GM11168 (cell line): ENCODE data around the gene GHRL.

Source experiments
- in situ Hi-C: fragments of 300-500 bp; cut with MboI; formaldehyde crosslinking; loops from one replicate; pipeline ENCODE4 v1.12.0; 2022; ENCODE audit warnings: low sequenced_read_pairs; ENCODE audit not compliant: unreplicated experiment

The GHRL gene

DNA sequence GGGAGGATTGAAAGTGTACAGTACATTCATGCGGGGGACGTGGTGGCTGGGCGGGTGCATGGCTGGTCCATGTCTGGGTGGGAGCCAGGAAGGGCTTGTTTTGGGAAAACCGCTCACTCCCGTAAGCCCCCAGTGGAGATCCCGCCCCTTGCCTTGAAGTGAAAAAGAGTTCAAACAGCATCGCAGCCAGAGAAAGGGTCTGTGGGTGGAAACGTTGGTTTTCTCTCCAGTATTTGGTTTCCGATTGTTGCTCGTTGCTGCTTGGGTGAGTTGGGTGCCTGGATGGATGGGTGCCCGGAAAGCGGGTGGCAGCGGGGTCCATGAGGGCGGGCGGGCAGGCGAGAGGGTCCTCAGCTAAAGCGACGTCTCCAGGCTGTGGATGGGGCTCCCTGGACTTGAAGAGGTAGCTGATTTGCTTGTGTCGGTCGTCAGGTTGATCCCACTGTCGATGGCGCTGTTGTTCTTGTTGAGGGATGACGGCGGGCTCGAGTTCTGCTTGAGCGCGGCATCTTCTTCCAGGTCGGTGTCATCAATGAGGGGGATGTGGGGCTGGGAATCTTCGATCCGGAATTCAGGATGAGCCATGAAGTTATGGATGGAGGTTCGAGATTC, 35.8 kb upstream of the GHRL start:
- in situ Hi-C loops: no loop called here

- in situ Hi-C loops: no loop called here
Observed at GRCh38 chr3:10327592-10327991, 34.8 kb upstream of the GHRL start.

- in situ Hi-C loops: no loop called here
Observed at GRCh38 chr3:10322352-10322710, 29.6 kb upstream of the GHRL start.

- in situ Hi-C loops: no loop called here
Observed at GRCh38 chr3:10321630-10322351, 29.0 kb upstream of the GHRL start.

DNA sequence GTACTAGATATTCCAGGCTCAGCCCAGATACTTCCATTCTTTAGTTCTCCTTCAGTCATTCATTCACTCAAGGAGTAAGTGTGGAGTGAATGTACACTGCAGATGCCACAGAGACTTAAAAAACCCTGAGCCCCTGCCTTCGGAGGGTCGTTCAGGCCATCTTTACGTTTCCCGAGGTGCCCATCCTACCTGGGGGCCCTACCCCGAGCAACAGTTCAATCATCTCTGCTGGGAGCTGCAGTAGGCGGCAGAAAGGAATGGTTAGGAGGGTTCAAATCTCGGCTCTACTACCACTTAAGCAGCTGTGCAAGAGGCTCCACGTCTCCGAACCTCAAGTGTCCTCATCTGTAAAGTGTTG, 27.6 kb upstream of the GHRL start:
- in situ Hi-C loops: no loop called here

GRCh38 chr3:10319804-10320203, 27.1 kb upstream of the GHRL start:
- in situ Hi-C loops: no loop called here

DNA sequence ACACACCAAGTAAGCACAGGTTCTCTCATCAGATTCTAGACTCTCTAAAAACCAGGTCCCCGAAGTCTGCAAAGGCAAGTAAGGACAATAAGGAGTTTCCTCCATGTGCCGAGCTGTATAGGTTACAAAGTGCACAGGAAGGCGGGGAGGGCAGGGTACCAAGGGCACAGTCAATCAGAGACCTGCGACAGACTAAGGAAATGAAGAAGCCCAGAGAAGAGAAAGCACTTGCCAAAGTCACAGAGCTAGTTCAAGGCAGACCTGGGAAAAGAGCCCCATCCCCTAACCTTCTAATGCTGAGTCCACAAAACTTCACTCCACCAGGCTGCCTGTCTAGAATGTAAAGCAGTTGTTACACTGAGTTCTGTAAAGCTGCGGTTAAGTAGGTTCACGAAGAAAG, 26.5 kb upstream of the GHRL start:
- in situ Hi-C loops: no loop called here

DNA sequence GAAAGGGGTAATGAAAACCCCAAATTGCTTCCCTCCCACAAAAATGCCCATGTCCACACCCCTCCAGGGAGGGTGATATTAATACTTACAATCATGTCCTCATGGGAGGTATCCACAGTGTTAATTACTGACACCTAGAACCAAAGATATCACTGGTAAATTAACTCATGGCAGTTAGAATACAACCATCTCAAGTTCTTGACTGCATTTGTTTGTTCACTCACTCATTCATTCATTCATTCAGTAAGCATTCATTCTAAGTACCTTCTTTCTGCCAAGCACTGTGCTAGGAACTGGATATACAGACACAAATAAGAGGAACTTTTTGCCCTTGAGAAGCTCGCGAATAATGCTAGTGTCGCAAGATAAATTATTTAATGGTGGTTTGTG, 25.2 kb upstream of the GHRL start:
- in situ Hi-C loops: no loop called here

DNA sequence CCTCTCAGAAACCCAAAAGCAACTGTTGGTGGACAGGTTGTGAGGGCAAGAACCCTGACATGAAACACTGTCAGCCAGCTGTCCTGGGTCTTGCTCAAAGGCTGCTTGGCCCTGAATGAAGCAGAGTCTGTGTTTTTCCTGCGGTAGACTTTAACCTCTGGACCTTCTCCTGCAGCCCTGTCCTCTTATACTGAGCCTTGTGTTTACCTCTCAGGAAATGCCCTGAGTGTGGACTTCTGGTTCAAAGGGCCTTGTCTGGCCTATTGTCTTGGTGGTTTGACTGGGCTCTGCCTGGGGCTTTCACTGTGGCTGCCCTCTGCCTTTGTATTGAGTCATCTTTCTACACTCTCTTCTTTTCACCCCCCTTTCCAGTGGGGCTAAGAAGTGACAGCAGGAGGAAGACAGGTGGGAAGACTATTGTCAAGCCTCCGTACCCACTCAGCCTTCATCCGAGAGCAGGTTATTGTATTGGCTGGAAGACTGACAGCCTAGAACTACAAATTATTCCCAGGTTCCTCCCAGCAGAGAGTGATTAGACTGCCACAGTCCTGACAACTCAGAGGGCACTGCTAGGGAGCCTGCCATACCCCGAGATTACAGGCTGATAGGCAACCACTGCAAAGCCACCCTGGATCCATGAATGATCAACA, 24.7 kb upstream of the GHRL start:
- in situ Hi-C loops: no loop called here

DNA sequence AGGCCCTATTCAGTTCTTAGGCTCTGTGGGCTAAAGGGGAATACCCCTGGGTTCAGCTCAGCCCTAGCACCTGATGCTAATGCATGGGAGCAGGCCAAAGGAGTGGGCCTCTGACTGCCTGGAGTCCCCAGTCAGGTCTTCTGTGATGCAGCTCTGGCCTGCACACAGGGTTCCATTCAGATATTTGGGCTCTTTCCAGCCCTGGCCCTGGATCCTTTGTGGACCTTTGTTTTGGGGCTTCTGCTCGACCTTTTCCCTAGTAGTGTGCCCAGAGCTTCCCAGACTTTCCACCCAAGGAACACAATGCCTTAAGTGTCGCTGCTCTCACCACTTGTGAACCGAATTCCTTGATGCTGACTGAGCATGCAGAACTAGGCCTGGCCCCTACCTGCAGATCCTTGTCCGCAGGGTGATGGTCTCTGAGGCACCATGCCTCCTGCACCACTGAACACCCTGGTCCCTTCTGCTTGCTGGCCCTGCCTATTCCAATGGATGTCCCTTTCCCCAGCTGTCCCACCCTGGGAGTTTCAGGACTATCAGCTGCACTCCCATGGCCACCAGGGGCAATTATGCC, 23.1 kb upstream of the GHRL start:
- in situ Hi-C loops: no loop called here

- in situ Hi-C loops: no loop called here
Observed at GRCh38 chr3:10315101-10315500, 22.4 kb upstream of the GHRL start.

GRCh38 chr3:10312861-10313260, 20.1 kb upstream of the GHRL start:
- in situ Hi-C loops: no loop called here

- in situ Hi-C loops: no loop called here
Observed at GRCh38 chr3:10312391-10312790, 19.6 kb upstream of the GHRL start.

- in situ Hi-C loops: no loop called here
Observed at GRCh38 chr3:10311710-10312109, 19.0 kb upstream of the GHRL start.

- in situ Hi-C loops: no loop called here
Observed at GRCh38 chr3:10310578-10310977, 17.8 kb upstream of the GHRL start.

DNA sequence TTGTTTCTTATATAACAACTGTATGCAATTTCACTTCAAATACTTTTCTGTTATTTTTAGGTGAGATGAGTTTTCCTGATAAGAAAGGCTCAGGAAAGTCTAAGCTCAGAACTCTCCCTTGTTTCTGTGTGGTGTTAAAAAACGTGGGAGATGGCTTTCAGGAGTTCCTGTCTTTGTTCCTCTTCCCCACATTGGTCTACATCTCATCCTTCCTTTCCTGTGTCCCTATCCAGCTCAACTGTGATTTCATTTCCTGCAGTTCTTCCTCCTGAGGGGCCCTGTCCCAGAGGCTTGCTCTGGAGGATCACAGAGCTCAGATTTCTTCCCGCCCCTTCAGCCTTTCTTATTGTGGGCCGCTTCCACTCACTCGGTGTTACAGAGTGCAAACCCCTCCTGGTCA, 17.0 kb upstream of the GHRL start:
- in situ Hi-C loops: no loop called here

- in situ Hi-C loops: no loop called here
Observed at GRCh38 chr3:10308678-10309077, 15.9 kb upstream of the GHRL start.

DNA sequence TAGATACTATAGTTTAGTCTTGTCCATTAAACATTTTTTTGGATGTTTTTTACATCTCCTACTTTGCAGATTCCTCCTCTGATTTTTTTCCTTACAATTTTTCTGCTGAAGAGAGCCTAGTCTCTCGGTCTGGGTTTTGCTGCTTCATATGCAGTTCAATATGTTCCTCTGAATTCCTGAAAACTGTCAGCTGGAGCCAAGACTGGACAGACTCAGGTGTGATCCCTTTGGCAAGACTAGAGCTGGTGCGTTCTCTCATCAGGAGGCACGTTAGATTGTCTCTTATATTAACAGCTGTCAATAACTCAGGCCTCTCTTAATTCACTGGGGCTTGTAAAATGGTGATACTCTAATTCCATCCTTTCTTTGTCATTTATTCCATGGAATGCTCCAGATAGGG, 13.4 kb upstream of the GHRL start:
- in situ Hi-C loops: no loop called here

- in situ Hi-C loops: no loop called here
Observed at GRCh38 chr3:10305331-10305902, 12.7 kb upstream of the GHRL start.

DNA sequence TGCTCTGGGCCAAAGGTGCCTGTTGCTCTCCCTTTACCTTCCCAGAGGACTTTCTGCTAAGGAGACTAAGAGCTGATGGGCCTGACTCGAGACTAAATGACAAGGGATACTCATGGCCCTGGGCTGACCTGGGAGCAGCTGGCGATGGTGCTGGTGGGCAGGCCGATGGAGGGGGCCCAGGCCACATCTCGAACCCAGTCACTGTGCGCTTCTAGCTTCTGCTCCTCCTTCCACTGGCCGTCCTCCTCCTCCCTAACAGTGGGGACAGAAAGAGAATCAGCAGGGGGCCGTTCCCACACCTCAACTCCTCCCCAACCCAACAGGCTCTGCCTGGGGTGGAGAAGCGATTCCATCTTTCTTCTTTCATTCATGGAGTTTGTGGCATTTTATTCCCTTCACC, 12.2 kb upstream of the GHRL start:
- in situ Hi-C loops: no loop called here

- in situ Hi-C loops: no loop called here
Observed at GRCh38 chr3:10303785-10304184, 11.0 kb upstream of the GHRL start.
